IPS DF 19.7 (cell line): ENCODE measurements around the gene UNKL.

Source experiments
- DNase-seq: peaks from one replicate; pipeline ENCODE4 v3.0.0-alpha.2; 2013; ENCODE audit warnings: low read depth, low spot score

The UNKL gene

DNA sequence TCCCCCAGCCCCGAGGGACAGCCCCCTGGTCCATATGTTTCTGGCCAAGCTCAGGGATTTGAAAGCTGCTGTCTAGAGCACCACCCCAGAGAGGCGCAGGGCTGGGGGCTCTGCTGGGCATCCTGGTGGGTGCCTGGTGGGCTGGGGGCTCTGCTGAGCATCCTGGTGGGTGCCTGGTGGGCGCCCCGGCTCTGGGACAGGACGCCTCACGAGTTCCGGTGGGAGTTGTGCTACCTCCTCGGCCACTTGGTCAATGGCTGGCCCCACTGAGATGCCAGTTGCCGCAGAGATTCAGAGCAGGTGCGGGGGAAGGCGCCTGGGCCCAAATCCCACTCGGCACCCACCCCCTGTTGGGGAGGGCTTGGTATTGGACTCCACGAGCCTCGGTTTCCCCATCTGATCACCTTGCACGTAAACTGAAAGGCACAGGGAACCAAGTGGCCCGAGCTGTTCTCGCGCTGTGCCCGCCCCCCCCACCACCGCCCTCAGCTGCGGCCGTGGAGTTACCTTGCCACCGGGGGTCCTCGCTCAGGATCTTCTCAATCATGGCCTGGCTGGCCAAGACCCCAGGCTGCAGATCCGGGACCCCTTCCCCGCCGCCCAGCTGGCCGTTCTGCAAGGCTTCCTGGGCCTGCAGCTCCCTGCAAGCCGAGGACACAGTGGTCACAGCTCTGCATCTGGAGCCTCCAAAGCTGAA lies 13.3 kb downstream of the UNKL start:
- DNase-seq: no peak

DNA sequence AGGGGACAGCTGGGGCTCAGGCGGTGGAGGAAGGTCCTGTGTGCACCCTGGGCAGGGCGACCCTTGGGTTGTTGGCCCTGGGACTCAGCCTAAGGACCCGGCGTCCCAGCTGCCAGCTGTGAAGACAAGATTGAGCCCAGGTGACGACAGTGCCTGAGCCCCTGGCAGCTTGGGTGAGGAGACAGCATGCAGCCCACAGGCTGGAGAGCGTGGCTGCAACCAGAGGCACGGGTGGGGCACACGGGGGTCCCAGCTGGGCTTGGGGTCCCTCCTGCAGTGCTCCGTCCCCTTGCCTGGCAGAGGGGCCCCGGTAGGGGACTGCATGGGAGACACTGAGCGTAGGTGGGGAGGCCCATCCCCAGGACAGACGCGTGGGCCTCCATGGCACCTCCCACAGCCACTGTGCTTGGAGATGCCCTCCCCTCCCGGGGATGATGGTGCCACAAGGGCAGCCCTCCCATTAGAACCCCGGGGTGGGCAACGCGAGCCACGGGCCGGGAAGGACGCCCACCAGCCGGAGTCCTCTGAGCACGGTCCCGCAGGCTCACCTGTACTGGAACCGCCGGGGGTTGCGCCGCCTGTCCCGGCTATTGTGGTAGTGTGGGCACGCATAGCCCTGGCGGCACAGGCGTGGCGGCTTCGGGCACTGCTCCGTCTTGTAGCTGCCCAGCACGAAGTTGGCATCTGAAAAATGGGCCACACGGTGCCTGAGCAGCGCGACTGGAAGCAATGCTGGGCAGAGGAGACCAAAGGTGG lies 15.5 kb downstream of the UNKL start:
- no peak for DNase-seq

DNA sequence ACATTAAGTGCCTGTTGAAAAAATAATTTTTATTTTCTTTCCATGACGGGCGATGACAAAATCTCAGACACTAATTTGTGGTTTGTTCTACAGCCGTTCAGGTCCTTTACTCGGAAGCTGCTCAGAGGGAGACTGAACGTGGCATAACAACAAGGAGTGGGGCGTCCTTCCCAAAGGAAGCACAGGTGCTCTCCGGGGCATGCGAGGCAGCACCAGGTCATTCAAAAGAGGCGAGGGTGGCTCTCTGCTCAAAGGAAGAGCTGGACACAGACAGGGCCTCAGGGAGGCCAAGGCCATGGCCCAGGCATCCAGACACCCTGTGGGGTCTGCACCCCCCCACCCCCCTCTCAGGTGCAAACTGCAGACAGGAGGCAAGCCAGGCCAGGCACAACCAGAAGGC lies 16.2 kb downstream of the UNKL start:
- no peak for DNase-seq

DNA sequence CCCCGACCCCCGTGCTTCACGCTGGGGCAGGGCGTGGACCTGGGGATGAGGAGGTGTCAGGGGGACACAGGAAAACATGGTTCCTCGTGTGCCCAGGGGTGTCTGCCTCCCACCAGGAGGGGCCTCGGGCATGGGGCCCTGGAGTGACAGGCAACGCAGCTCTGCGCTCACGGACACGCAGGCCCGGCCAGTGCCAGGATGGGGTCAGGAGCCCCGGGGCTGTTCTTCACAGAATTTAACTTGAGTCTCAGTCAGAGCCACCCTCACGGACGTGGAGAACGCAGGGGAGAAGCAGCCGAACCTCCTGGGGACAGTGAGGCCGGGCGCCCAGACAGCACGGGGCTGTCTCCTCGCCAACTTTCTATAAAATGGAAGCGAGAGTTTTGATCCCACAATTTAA lies 16.7 kb downstream of the UNKL start:
- DNase-seq: no peak

DNA sequence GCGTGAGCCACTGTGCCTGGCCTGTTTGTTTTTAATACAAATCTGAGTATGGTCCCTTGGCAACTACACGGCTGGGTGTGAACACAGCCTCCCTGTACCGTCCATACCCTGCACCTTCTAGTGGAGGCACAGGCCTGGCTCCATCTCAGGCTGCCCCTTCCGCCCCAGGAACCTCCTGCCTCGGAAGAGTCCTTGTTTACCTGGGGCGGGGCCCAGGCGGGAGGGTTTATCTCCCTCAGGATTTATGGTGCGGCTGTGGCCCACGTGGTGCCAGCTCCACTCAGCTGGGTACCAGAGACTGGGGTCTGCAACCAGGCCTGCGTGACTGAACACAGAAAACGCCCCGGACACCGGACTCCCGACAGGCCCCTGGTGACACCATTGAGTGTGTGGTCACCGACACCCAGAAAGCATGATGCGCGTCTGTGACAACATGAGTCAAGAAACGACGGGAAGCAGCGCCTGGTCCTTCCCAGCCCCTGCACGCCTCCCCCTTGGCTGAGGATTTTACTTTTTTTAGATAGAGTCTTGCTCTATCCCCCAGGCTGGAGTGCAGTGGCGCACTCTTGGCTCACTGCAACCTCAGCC lies 19.0 kb downstream of the UNKL start:
- no peak for DNase-seq

DNA sequence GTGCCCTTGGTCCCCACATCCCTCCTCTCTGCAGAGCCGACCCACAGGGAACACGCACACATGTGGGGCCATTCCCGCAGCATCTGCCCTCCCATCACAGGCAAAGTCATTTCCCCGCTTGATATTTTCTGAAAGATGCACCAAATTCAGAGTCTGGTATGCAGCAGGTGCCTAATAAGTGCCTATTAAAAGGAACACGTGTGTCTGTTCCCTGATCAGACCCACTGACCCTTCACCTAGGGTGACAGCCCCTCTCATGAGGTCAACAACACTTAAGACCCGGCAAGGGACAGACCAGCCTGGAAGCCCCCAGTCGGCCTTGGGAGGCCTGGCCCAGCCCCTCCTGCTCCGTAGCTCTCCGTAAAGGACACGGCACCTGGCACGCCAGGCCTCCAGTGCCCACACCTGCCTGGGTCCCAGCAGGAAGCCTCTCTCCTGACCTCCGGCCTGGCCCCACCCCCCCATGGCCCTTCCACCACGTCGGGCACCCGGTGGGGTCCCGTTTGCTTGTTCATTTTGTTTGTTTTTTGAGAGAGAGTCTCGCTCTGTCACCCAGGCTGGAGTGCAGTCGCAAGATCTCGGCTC lies 20.0 kb downstream of the UNKL start:
- no peak for DNase-seq

DNA sequence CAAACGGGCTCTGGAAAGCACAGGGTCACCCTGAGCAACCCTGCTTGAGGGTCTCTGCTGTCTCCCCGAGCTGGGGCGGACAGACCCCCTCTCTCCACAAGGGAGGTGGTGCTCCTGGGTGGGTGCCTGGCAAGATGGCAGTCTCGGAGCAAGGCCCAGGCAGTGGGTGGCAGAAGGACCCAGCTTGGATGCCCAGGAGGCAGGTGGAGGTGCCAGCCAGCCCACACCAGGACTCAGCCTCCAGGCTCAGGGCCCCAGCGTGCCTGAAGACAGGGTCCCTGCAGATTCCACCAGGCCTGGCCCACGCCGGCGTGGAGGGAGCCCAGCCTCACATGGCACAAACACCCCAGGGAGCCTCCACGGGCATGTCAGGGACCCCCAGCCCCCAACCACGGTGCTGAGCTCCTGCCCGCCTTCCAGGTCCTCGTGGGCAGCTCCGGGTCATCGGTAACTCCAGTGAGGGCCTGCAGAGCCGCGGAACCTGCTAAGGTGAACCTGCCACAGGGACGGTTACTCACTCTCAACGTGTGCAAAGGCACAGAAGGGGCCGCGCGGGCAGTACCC lies 20.8 kb downstream of the UNKL start:
- DNase-seq: no peak

DNA sequence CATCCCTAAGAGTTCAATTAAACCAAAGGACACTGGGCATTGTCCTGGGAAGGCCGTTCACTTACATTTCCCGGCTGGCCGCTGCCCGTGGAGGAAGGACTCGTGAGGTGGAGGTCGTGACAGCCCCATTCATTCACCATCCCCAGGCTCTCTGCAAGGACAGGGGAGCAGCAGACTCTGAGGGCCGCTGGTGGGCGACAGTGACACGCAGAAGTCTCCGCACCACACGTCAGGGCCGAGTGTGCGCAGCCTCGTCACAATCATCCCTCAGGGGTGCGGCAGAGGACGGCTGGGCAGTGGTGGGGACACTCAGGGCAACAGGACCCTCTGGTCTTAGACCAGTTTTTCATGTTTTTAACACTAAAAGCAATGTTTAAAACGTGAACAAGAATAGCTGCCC lies 21.7 kb downstream of the UNKL start:
- no peak for DNase-seq

DNA sequence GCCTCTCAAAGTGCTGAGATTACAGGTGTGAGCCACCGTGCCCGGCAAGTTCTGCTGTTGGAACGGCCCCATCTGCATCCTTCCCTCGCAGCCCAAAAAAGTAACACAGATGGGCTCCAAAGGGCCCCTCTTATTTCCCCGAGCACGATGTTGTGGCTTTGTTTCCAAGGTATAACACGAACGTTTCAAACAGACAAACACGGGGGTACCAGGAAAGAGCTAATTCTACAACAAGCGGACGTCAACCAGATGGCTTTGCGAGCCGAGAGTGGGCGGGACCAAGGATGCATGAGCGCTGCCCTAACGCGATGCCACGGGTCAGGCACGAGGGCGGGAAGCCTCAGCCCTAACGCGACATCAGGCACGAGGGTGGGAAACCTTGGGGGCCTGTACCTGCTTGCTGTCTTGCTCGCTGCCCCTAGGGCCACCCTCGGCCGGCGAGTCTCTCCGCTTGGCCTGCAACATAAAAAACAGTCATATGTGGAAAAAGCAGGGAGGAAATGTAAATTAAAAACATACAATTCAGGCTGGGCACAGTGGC lies 24.2 kb downstream of the UNKL start:
- DNase-seq: no peak

DNA sequence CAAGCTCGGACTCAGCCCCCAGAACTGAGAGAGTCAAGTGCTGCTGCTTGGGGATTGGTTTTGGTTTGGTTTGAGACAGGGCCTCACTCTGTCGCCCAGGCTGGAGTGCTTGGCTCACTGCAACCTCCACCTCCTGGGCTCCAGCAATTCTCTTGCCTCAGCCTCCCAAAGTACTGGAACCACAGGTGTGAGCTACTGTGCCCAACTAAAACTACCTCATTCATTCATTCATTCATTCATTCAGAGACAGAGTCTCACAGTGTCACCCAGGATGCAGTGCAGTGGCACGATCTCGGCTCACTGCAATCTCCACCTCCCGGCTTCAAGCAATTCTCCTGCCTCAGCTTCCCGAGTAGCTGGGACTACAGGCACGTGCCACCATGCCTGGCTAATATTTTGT lies 24.7 kb downstream of the UNKL start:
- DNase-seq: no peak

DNA sequence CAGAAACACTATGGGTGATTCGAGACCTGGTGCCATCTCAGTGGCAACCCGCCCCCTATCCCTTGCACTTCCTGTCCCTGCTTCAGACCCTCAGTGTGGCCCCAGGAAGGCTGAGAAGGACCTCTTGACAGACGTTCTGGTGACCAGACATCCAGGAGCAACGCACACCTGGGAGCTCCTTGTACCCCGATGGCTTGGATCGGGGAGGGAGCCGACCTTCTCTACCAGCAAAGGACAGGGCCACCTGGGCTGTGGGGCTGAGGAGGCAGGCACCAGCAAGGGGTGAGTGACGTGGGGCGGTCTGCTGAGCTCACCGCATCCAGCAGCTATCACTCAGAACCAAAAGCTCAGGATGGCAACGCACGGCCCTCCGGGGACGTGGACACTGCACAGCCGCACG lies 27.2 kb downstream of the UNKL start:
- no peak for DNase-seq

DNA sequence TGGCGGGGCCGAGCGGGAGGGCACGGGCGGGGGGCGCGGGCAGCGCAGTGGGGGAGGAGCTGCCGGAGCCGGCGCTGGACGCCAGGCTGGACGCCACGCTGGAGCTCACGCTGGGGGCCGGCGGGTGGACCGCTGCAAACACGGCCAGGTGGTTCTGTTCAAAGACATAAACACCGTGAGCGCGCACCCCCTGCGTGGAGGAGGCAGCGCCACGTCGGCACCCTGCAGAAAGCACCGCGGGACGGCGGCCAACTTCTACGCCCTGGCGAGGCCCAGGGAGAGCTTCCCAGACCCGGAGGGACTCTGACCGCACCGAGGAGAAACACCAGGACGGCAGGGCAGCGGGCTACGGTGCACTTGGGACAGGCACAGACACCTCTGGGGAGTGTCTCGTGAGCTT lies 29.3 kb downstream of the UNKL start:
- no peak for DNase-seq

DNA sequence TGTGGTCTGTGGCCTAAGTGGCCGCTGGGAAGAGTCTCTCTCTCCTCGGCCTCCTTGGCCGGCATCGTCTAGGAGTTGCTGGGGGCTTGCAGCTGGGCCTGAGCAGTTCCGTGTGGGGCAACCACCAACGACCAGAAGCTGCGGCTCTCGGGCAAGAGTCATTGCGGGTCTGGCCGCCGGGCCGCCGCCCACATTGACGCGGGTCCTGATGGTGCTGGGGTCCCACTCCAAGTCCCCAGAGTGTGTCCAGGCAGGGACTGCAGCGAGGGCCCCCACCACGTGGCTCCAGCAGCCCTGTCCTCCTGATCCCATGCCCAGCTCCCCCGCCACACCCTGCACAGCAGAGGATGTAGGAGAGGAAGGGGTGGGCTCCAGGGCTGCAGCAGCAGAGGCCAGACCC lies 30.9 kb downstream of the UNKL start:
- no peak for DNase-seq

DNA sequence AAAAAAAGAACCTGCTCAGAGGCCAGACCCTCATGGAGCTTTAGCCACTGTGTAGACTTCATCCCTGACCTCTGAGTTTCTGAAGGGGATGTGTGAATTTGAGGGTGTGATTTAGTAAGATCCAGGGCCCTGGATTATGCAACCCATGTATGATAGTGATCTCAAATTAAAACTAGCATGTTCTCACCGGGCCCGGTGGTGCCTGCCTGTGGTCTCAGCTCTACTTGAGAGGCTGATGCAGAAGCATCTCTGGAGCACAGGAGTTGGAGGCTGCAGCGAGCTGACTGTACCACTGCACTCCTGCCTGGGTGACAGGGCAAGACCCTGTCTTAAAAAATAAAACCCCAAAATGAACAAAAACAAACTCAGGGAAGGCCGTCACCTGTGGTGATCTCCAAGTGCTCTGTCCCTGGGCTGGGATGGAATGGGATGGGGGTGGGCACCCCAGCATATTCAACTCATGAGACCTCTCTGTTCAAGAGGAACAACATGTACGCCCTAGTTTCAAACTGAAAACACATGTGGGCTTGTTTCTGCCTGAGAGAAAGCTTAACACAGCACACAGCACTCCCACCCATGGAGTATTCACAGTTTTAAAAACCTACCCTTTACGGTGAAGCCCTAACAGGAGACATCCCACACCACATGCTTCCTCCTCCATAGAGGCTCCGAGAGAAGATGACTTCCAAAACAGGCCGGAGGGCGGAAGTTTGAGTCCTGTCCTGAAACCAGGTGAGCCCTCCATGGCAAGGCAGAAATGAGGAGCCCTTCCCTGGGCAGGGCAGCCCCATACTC lies 32.7 kb downstream of the UNKL start:
- DNase-seq: no peak

DNA sequence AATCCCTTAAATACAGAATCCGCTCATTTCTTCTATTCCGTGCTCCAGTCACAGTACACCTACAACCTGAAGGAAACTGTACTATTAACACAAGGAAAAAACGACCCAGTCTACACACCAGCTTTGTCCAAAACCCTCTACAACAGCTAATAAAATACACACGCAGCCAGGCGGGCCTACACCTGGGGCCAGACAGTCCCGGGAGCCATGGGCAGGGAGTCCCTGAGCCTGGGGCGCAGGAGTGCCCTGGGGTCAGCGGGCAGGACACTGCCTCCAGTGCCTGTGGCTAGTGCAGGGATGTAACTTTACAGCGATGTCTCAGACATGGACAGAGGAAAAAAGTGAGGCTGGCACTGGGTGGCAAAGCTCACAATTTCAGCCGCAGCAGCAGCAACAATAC lies 34.3 kb downstream of the UNKL start:
- DNase-seq: no peak

DNA sequence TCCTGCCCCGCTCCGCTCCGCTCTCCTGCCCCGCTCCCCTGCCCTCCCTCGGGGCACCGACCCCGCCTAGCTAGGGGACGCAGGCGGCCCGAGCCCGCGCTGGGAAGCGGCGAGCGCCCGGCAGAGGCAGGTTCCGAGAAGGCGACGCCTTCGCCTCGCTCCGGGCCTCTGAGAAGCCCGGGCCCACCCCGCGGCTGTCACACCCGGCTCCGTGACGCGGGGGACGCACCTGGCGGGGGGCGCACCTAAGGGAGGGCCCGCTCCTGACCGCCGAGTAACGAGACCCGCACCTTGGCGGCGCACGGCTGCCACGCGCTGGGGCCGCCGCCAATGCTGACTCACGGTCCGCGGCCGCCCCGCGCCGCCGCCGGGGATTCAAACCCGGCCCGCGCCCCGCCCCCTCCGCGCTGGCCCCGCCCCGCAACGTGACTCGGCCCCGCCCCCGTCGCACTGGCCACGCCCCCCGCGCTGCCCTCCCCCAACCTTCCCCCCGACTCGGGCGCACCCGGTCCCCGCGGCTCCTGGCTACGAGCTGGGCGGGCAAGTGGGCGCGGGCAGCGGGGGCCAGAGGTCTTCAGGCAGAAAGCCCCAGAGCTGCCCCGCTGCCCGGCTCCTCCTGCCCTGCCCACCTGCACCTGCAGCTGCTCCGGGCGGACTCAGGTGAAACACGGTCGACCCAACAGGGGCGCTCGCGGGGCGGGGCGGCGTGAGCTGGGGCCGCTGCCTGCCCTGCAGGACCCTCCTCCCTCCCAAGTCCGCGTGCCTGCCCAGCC lies 35.0 kb downstream of the UNKL start:
- no peak for DNase-seq

DNA sequence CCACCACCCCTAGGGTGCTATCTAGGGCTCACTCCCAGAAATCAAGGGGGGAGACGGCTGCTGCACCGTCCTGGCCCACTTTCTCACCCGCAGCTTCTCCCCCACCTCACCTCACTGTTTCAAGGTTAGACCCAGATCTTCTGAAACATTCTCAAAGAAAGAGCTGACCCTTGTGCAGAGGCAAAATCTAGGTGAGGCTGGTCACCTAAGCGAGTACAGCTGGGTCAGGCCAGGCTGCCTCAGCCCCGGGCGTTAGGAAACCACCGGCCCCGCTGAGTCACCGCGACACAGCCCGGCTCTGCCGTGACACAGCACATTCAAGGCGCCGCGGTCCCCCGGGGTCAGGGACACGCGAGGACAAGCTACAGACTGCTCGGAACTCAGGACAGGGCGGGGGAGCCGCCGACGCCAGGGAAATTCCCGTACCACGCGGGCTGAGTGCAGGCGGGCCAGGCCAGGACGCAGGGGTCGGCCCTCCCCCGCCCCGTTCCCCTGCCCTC lies 35.6 kb downstream of the UNKL start:
- DNase-seq: no peak

DNA sequence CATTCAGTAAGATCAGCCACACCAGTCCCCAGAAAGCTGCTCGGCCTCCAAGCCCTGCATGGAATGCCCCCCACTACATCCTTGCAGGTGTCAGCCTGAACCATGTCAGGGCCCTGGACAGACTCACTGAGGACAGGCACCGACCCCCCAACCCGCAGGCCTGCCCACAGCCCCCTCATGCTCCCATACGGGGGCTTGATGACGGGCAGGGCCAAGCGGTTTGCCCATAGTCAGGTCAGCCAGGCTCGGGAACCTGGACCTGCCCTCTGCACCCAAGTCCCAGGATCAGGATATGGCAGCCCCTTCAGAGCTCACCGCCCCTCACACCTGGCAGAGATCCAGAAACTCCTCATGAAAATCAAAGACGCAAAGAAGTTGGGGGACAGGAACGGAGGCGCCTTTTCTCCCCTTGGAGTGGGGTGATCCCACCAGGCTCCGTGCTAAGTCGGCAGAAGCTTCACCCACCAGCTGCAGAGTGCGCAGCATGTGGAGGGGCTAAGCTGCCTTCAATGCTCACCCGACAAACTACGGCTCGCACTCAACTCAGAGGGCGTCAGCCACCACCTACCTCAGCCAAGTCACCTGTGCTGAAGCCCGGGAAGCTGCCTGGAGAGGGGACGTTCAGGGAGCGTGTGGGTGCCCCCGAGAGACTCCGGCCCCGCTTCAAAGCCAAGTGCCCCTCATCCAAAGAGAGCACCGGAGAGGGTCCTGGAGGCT lies 36.3 kb downstream of the UNKL start:
- no peak for DNase-seq

DNA sequence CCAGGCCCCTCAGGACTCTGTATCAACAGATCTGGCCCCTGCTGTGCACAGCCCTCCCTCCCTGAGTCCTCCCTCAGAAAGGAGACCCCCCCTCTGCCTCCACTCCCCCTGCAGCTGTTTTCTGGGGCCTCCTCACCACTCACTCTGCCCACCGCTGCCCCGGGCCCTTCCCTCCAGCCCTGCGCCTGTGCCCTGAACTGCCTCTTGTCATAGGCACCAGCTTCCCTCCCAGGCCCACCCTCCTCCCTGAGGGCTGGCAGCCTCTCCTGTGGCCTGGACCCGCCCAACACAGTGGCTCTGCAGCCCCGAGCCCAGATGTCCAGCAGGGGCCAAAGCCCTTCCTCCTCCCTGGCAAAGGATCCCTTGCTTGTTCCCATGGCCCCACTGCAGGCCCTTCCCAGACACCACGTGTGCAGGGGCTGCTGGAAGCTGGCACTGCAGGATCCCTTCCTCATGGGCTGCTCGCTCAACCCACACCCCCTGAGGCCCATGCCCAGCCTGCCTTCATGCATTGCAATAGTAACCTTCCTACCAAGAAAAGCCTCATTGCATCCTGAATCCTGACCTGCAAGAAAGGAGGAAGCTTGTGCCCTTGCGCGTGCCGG lies 37.0 kb downstream of the UNKL start:
- no peak for DNase-seq
